ENCODE measurements around the gene TP53I11.

The TP53I11 gene

GRCh38 chr11:44957040-44957515, 6.4 kb upstream of the TP53I11 start:
- H3K27ac ChIP-seq = no peak overlapping the region
- TF ChIP-seq ZFX (IDR thresholded peaks at IDR 0.05) (no peak), CTCF (conservative IDR thresholded peaks at IDR 0.05) (no peak)

GRCh38 chr11:44955015-44955738, 4.5 kb upstream of the TP53I11 start:
- no peak for TF ChIP-seq CTCF (conservative IDR thresholded peaks at IDR 0.05)
- no peak for TF ChIP-seq ZFX (IDR thresholded peaks at IDR 0.05)
- H3K27ac ChIP-seq = no peak overlapping the region

GRCh38 chr11:44954051-44954906, 3.6 kb upstream of the TP53I11 start:
- no peak overlapping the region for H3K27ac ChIP-seq
- TF ChIP-seq ZFX (IDR thresholded peaks at IDR 0.05) (no peak), CTCF (conservative IDR thresholded peaks at IDR 0.05) (no peak)

DNA sequence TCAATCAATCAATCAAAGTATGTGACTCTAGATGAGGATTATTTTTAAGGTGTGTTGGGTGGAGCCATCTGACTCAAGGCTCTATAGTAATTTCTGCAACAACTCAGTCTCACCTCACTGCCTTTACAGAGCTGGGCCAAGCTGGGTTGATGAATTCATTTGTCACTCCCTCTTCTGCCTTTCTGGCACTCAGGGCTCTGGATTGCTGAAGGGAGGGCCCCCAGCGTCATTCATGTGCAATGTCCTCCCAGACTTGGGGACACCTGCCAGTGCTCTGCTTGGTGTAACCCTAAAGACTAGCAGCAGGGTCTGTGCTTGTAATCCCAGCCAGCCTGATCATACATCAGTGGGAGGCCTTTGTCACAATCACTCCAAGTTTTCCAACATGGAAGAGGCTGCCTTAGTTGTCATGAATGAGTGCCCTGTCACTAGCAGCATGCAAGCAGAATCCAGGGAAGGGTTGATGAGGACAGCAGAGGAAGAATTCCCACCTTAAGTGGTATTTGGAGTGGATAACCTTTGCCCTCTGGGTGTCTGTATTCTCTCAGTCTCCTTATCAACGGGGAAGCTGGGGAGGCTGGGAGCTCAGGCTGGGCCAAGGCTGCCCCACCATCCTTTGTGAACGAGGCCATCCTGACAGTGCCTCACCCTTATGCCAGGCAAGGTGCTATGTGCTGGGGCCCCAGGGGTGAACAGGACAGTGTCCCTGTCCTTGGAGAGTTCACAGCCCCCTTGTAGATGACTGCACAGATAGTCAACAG, 2.0 kb upstream of the TP53I11 start:
- no peak overlapping the region for H3K27ac ChIP-seq

GRCh38 chr11:44952082-44952481, 1.4 kb upstream of the TP53I11 start:
- H3K27ac ChIP-seq = no peak overlapping the region; the same call in 1 of the 2 replicates
- TF ChIP-seq CTCF (conservative IDR thresholded peaks at IDR 0.05) = no peak
- no peak for TF ChIP-seq ZFX (IDR thresholded peaks at IDR 0.05)

More for the DNA sequence above, 2.0 kb upstream of the TP53I11 start:
- TF ChIP-seq ZFX (IDR thresholded peaks at IDR 0.05) = no peak
- no peak for TF ChIP-seq CTCF (conservative IDR thresholded peaks at IDR 0.05)

DNA sequence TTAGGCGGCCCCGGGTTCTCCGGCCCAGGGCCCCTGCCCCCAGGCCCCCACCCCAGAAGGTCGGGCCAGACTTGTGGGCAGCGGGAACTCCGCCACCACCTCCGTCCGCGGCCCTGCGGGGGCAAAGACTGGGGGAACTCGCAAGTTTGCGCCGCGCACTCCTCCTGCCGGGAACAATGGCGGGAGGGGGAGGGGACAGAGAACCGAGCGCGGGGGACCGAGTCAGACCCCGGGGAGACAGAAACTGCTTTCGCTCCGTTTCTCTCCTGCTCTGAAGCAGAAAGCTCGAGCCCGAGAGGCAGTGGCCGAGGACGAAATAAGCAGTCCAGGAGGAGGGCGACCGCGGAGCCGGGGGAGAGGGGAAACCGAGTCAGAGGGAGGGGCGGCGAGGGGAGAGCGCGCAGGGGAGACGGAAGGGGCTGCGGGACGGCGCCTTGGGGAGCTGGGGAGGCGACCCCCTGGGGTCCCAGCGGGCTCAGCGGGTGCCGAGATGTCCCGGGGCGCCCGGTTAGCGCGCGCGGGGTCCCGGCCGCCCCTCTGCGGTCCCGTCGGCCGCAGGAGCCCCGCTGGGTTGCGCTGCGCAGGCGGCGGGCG, 555 bp downstream of the TP53I11 start:
- TF ChIP-seq ZFX (IDR thresholded peaks at IDR 0.05) = no peak
- no peak for TF ChIP-seq CTCF (conservative IDR thresholded peaks at IDR 0.05)
- H3K27ac ChIP-seq = peak overlapping the region; percentile 66

All from C4-2B (cell line).